ENCODE measurements around the gene TENM3. TPM values are rescaled to one million over a fixed set of nuclear protein-coding genes. Genes with fewer than 3 reads are reported as not detected.

The TENM3 gene
- polyA plus RNA-seq, 1 experiment, result 9.2 TPM

DNA sequence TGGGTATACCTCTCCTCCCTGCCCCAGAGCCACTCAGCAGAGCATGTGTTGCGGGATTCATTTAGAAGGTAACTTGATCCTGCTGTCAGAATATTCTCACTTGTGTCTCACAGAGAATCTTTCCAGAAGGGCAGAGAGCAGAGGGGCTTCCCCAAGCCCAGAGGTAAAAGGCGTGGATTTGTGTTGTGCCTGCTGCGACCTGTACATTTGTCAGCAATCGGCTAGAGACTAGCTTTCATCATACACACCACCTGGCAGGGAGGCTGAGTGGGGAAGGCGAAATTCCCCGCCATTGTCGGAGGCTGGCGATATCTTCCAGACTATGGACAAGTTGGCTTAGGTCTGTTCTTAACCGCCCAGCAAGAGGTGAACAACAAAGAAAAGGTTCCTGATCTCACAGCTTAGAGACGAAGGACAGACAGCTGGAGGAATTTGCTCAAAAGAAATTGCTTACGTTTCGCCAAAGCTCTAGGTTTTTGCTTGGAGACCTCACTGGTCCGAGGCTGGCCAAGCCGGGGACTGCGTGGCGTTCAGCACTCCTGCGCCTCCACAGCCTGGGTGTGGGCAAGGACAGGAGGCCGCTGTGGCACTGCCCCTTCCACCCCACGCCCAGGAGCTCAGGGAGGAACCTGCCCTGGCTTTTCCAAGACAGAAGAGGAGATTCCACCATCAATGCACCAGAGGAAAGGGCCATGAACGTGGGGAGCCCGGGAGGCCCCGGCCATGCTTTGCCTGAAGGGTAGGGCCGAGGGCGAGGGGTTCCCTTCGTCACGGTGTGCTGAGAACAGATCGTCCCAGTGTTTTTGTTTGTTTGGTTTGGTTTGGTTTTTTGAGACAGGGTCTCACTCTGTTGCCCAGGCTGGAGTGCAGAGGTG lies 604.6 kb downstream of the TENM3 start:
- Histone ChIP-seq H3K36me3 (ENCODE audit: control insufficient read depth, insufficient read depth, low read length) (no peaks in the 10 kb centered on the region), H3K27me3 (ENCODE audit: control insufficient read depth, insufficient read depth, low read length) (peaks cover 3% of the 10 kb centered on the region; the same call in 1 of the 2 replicates), H3K4me3 (ENCODE audit: low read depth, low read length) (no peak overlapping the region)
- ChIA-PET CTCF (no interaction called here), POLR2A (no interaction called here)
- DNase-seq (ENCODE audit: low read depth), result no peak
- TF ChIP-seq, protein P1, sequence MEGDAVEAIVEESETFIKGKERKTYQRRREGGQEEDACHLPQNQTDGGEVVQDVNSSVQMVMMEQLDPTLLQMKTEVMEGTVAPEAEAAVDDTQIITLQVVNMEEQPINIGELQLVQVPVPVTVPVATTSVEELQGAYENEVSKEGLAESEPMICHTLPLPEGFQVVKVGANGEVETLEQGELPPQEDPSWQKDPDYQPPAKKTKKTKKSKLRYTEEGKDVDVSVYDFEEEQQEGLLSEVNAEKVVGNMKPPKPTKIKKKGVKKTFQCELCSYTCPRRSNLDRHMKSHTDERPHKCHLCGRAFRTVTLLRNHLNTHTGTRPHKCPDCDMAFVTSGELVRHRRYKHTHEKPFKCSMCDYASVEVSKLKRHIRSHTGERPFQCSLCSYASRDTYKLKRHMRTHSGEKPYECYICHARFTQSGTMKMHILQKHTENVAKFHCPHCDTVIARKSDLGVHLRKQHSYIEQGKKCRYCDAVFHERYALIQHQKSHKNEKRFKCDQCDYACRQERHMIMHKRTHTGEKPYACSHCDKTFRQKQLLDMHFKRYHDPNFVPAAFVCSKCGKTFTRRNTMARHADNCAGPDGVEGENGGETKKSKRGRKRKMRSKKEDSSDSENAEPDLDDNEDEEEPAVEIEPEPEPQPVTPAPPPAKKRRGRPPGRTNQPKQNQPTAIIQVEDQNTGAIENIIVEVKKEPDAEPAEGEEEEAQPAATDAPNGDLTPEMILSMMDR (IDR thresholded peaks at IDR 0.05; ENCODE audit: insufficient read depth, low read depth, low read length), result no peak

DNA sequence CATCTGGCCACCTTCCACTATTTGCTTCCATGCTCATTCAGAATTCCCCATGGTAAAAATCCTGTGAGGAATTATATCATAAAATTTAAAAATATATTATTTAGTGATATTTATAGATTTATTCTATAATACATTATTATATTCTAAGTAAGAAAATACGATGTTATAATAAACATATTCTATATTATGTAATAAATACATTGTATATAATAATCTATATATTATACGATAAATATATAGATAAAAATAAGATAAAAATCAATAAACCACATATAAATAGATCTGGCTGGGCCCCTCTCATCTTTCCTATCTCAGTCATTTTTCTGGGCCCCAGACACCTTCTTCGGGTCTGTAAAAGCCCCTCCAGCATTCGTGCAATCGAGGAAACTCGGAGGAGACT lies 605.5 kb downstream of the TENM3 start:
- POLR2A ChIA-PET, result no interaction called here
- CTCF ChIA-PET, result no interaction called here
- Histone ChIP-seq H3K27me3 (ENCODE audit: control insufficient read depth, insufficient read depth, low read length) (peaks cover 3% of the 10 kb centered on the region; the same call in 1 of the 2 replicates), H3K4me3 (ENCODE audit: low read depth, low read length) (no peak overlapping the region), H3K36me3 (ENCODE audit: control insufficient read depth, insufficient read depth, low read length) (no peaks in the 10 kb centered on the region)
- DNase-seq (ENCODE audit: low read depth), result no peak
- TF ChIP-seq, protein P1 (IDR thresholded peaks at IDR 0.05; ENCODE audit: insufficient read depth, low read depth, low read length), result no peak

Small RNA genes within 50 kb of the gene (small RNA-seq; reads per million reads assigned to genes)
- gene RN7SKP67 (ENCODE audit: insufficient read length, low read depth, low replicate concordance), result not detected
- not detected for gene RNU2-34P (ENCODE audit: insufficient read length, low read depth, low replicate concordance)

All from BJ (cell line).